Osteocyte (in vitro differentiated cells): ENCODE measurements around the gene ZNF117. TPM values are rescaled to one million over a fixed set of nuclear protein-coding genes. Genes with fewer than 3 reads are reported as not detected.

Experiments used
- total RNA-seq: library from RNA; stranded (reverse); gene quantifications from 2 replicates; pipeline ENCODE4 v1.2.1, GENCODE V29; 2021

ZNF117 gene
- total RNA-seq, 1 donor from 2014 or later = 10.7 TPM

Other genes starting within 250 kb of the ZNF117 start
- gene ZNF138, start 196.6 kb downstream of the ZNF117 start, total RNA-seq = 2.7 and 4.0 TPM in 2 replicates
- gene ZNF273, start 87.8 kb downstream of the ZNF117 start, total RNA-seq = 1.8 and 2.8 TPM in 2 replicates
- 15.9 and 19.0 TPM in 2 replicates for gene ERV3-1, start 15.7 kb upstream of the ZNF117 start, total RNA-seq